HG02588 (cell line): ENCODE measurements around the gene IL1A.

Experiments used
- ATAC-seq: cut with Tn5 transposase; IDR thresholded peaks from one replicate; pipeline ENCODE4 v1.9.1; 2021; ENCODE audit warnings: mild to moderate bottlenecking, moderate library complexity; ENCODE audit not compliant: unreplicated experiment

IL1A gene

GRCh38 chr2:112728029-112728362 is 56.3 kb downstream of the IL1A start:
- no peak for ATAC-seq

GRCh38 chr2:112727276-112728028 is 56.8 kb downstream of the IL1A start:
- no peak for ATAC-seq

- peak; percentile 85 for ATAC-seq
Measured at GRCh38 chr2:112726487-112727190, 57.7 kb downstream of the IL1A start.

GRCh38 chr2:112725545-112726457 is 58.5 kb downstream of the IL1A start:
- no peak for ATAC-seq

- no peak for ATAC-seq
Measured at GRCh38 chr2:112724591-112725525, 59.4 kb downstream of the IL1A start.

- no peak for ATAC-seq
Measured at GRCh38 chr2:112723995-112724394, 60.3 kb downstream of the IL1A start.
